ENCODE results near the gene OCEL1. TPM values are rescaled to one million over a fixed set of nuclear protein-coding genes. Genes with fewer than 3 reads are reported as not detected.

OCEL1 gene
- polyA plus RNA-seq, 3 donors = 21.4 to 46.4 (median 30.6) TPM

Other genes with a start within 250 kb of the OCEL1 start
- gene CPAMD8, start 199.4 kb upstream of the OCEL1 start, polyA plus RNA-seq = 10 to 100 TPM in 1 of 3 donors, 1 to 10 TPM in 2; 1.5 to 56.2 (median 9.6) TPM
- 1 to 10 TPM; 2.7 to 9.0 (median 5.1) TPM for gene HAUS8, start 150.8 kb upstream of the OCEL1 start, polyA plus RNA-seq
- gene MYO9B, start 150.4 kb upstream of the OCEL1 start, polyA plus RNA-seq = 10 to 100 TPM; 18.0 to 48.1 (median 45.6) TPM
- gene USE1, start 10.9 kb upstream of the OCEL1 start, polyA plus RNA-seq = 10 to 100 TPM; 41.1 to 61.7 (median 45.7) TPM
- 10 to 100 TPM; 11.0 to 44.8 (median 30.2) TPM for gene NR2F6, start 19.7 kb downstream of the OCEL1 start, polyA plus RNA-seq
- 10 to 100 TPM in 2 of 3 donors, 1 to 10 TPM in 1; 2.5 to 28.0 (median 11.0) TPM for gene USHBP1, start 38.5 kb downstream of the OCEL1 start, polyA plus RNA-seq
- gene BABAM1, start 41.2 kb downstream of the OCEL1 start, polyA plus RNA-seq = 10 to 100 TPM; 38.2 to 70.6 (median 65.2) TPM
- gene ANKLE1, start 55.7 kb downstream of the OCEL1 start, polyA plus RNA-seq = under 1 TPM; 0.08 to 0.70 (median 0.34) TPM
- 1 to 10 TPM; 7.1 to 9.2 (median 7.9) TPM for gene ABHD8, start 77.2 kb downstream of the OCEL1 start, polyA plus RNA-seq
- gene MRPL34, start 79.6 kb downstream of the OCEL1 start, polyA plus RNA-seq = 100 to 1,000 TPM in 2 of 3 donors, 10 to 100 TPM in 1; 97.5 to 156 (median 101) TPM
- 10 to 100 TPM; 19.7 to 90.1 (median 39.3) TPM for gene DDA1, start 83.3 kb downstream of the OCEL1 start, polyA plus RNA-seq
- 10 to 100 TPM in 1 of 3 donors, 1 to 10 TPM in 2; 5.6 to 15.8 (median 6.3) TPM for gene ANO8, start 108.6 kb downstream of the OCEL1 start, polyA plus RNA-seq
- 10 to 100 TPM; 10.1 to 18.8 (median 13.6) TPM for gene GTPBP3, start 111.3 kb downstream of the OCEL1 start, polyA plus RNA-seq
- gene PLVAP, start 151.1 kb downstream of the OCEL1 start, polyA plus RNA-seq = 100 to 1,000 TPM in 1 of 3 donors, 10 to 100 TPM in 2; 73.0 to 247 (median 78.6) TPM
- gene CCDC194, start 168.0 kb downstream of the OCEL1 start, polyA plus RNA-seq = not detected
- gene BST2, start 179.4 kb downstream of the OCEL1 start, polyA plus RNA-seq = 100 to 1,000 TPM in 2 of 3 donors, 10 to 100 TPM in 1; 51.3 to 220 (median 175) TPM
- gene MVB12A, start 193.8 kb downstream of the OCEL1 start, polyA plus RNA-seq = 10 to 100 TPM; 43.9 to 70.1 (median 66.4) TPM
- under 1 TPM; 0.06 to 0.59 (median 0.34) TPM for gene TMEM221, start 222.4 kb downstream of the OCEL1 start, polyA plus RNA-seq
- gene NXNL1, start 234.7 kb downstream of the OCEL1 start, polyA plus RNA-seq = 1 to 10 TPM in 2 of 3 donors, under 1 TPM in 1; 0.07 to 1.6 (median 1.6) TPM
- gene SLC27A1, start 244.3 kb downstream of the OCEL1 start, polyA plus RNA-seq = 10 to 100 TPM; 12.3 to 30.6 (median 23.7) TPM

Data from adipose tissue (tissue), 3 donors.